GM12878 (cell line): ENCODE measurements around the gene MRRF. TPM values are rescaled to one million over a fixed set of nuclear protein-coding genes. Genes with fewer than 3 reads are reported as not detected.

Experiments used
- ATAC-seq: fragments of 200-7000 bp; cut with Tn5 transposase; 3 replicates; pipeline ENCODE4 v1.9.1; 2020; ENCODE audit warnings: mild to moderate bottlenecking, moderate library complexity
- BruUV-seq: library from RNA; stranded (reverse); fragments of 400-500 nt; replicated peaks from 2 replicates; lab custom pipeline; 2021; lab: Mats Ljungman, UMichigan
- CTCF ChIA-PET: fragments of 300-600 bp; sonication (Branson Sonifier 250); formaldehyde crosslinking; extraction: SDS; loops from one replicate; lab custom pipeline; 2021; ENCODE audit warnings: inconsistent platforms; lab: Yijun Ruan, JAX
- POLR2A ChIA-PET: fragments of 350-600 bp; formaldehyde crosslinking; extraction: SDS; loops from one replicate; lab custom pipeline; 2021; ENCODE audit warnings: inconsistent platforms; lab: Charles Lee
- RAD21 ChIA-PET: fragments of 300-600 bp; sonication (Branson Sonifier 250); formaldehyde crosslinking; loops from one replicate; lab custom pipeline; 2023; ENCODE audit warnings: antibody characterized with exemption; ENCODE audit not compliant: unreplicated experiment; lab: Charles Lee
- SMC1A ChIA-PET: fragments of 300-600 bp; sonication (Branson Sonifier 250); formaldehyde crosslinking; loops from one replicate; lab custom pipeline; 2023; ENCODE audit not compliant: unreplicated experiment, uncharacterized antibody; lab: Charles Lee
- DNase-seq: peaks from one replicate; pipeline ENCODE4 v3.0.0-alpha.2; 2011; ENCODE audit warnings: low read depth, low spot score
- FAIRE-seq: peaks from 3 replicates; lab custom pipeline; 2011; peaks lifted over from hg19 to GRCh38; lab: Jason Lieb, UNC
- H2AFZ ChIP-seq: 2 replicates; pipeline ENCODE4 v1.6.0; 2011; ENCODE audit warnings: low read depth, low read length, control low read depth; ENCODE audit not compliant: control insufficient read depth
- H3K27ac ChIP-seq: 2 replicates; pipeline ENCODE4 v1.5.1; 2011; ENCODE audit warnings: control low read depth; ENCODE audit not compliant: control insufficient read depth, insufficient read depth
- H3K27me3 ChIP-seq, 2 experiments: replicated peaks in 1 of 2; 2 replicates each; pipeline versions ENCODE4 v1.6.0 to v1.6.1; 2011; ENCODE audit warnings: low read length in 1 of 2; ENCODE audit not compliant: control insufficient read depth in 2 of 2, insufficient read depth in 2 of 2
- H3K36me3 ChIP-seq, 2 experiments: 2 replicates each; pipeline ENCODE4 v1.5.1; 2011; ENCODE audit warnings: low read length in 1 of 2; ENCODE audit not compliant: control insufficient read depth in 2 of 2, insufficient read depth in 2 of 2
- H3K4me1 ChIP-seq: 2 replicates; pipeline ENCODE4 v1.6.1; 2011; ENCODE audit warnings: mild to moderate bottlenecking, low read length, moderate library complexity, mixed read lengths; ENCODE audit not compliant: control insufficient read depth, insufficient read depth
- H3K4me2 ChIP-seq: 2 replicates; pipeline ENCODE4 v1.6.0; 2011; ENCODE audit warnings: control low read depth; ENCODE audit not compliant: control insufficient read depth, insufficient read depth
- H3K4me3 ChIP-seq: fragments of 200-600 bp; sonication (generic); 2 replicates; pipeline ENCODE4 v1.5.1; 2016
- H3K79me2 ChIP-seq: 2 replicates; pipeline ENCODE4 v1.6.0; 2011; ENCODE audit warnings: low read length; ENCODE audit not compliant: control insufficient read depth, insufficient read depth
- H3K9ac ChIP-seq: 2 replicates; pipeline ENCODE4 v1.8.0; 2011; ENCODE audit warnings: low read length, control low read depth, mixed read lengths; ENCODE audit not compliant: control insufficient read depth, insufficient read depth
- H3K9me3 ChIP-seq: replicated peaks from 3 replicates; pipeline ENCODE4 v1.5.1; 2011; ENCODE audit warnings: mild to moderate bottlenecking, low read length; ENCODE audit not compliant: control insufficient read depth, insufficient read depth
- H4K20me1 ChIP-seq: 2 replicates; pipeline ENCODE4 v1.6.0; 2011; ENCODE audit not compliant: control insufficient read depth, insufficient read depth
- BRCA1 ChIP-seq: IDR thresholded peaks from 2 replicates; pipeline ENCODE4 v1.6.1; 2011; ENCODE audit warnings: low read depth, low read length, improper control_type of control experiment
- CHD1 ChIP-seq: IDR thresholded peaks from 2 replicates; pipeline ENCODE4 v1.6.1; 2012; ENCODE audit warnings: low read depth, low read length, improper control_type of control experiment
- CUX1 ChIP-seq: IDR thresholded peaks from 2 replicates; pipeline ENCODE4 v1.6.1; 2012; ENCODE audit warnings: improper control_type of control experiment, low read depth, low read length; ENCODE audit not compliant: insufficient replicate concordance
- FOXK2 ChIP-seq: fragments of 450-650 bp; IDR thresholded peaks from 2 replicates; pipeline ENCODE4 v1.6.1; 2017; ENCODE audit warnings: mild to moderate bottlenecking, moderate library complexity
- MEF2A ChIP-seq: IDR thresholded peaks from 2 replicates; pipeline ENCODE4 v1.6.1; 2011; ENCODE audit warnings: low read depth, mild to moderate bottlenecking, low read length, moderate library complexity; ENCODE audit not compliant: insufficient read depth
- MEF2B ChIP-seq: fragments of 450-650 bp; IDR thresholded peaks from 2 replicates; pipeline ENCODE4 v1.6.1; 2018; ENCODE audit warnings: mild to moderate bottlenecking, moderate library complexity; ENCODE audit not compliant: partially characterized antibody, poor library complexity, severe bottlenecking
- NR2F1 ChIP-seq: fragments of 450-650 bp; conservative IDR thresholded peaks from 2 replicates; pipeline ENCODE4 v1.6.1; 2017; ENCODE audit warnings: mild to moderate bottlenecking
- PAX8 ChIP-seq: fragments of 450-650 bp; IDR thresholded peaks from 2 replicates; pipeline ENCODE4 v1.6.1; 2017; ENCODE audit warnings: mild to moderate bottlenecking, moderate library complexity
- RAD51 ChIP-seq: fragments of 450-650 bp; IDR thresholded peaks from 2 replicates; pipeline ENCODE4 v1.6.1; 2016; ENCODE audit warnings: moderate library complexity, mild to moderate bottlenecking, inconsistent platforms
- RUNX3 ChIP-seq: IDR thresholded peaks from 2 replicates; pipeline ENCODE4 v1.6.1; 2012; ENCODE audit warnings: low read length, inconsistent platforms
- SMAD5 ChIP-seq: IDR thresholded peaks from 2 replicates; pipeline ENCODE4 v1.6.1; 2016; ENCODE audit warnings: antibody characterized with exemption, low read depth
- TBL1XR1 ChIP-seq: IDR thresholded peaks from 2 replicates; pipeline ENCODE4 v1.6.1; 2012; ENCODE audit warnings: low read depth, low read length, improper control_type of control experiment
- TCF3 ChIP-seq: IDR thresholded peaks from 2 replicates; pipeline ENCODE4 v1.6.1; 2012; ENCODE audit warnings: low read depth, mild to moderate bottlenecking, low read length, borderline replicate concordance; ENCODE audit not compliant: insufficient read depth
- ZBTB40 ChIP-seq: fragments of 450-650 bp; IDR thresholded peaks from 2 replicates; pipeline ENCODE4 v1.6.1; 2016; ENCODE audit warnings: mild to moderate bottlenecking, moderate library complexity, borderline replicate concordance
- ZNF274 ChIP-seq: IDR thresholded peaks from one replicate; pipeline ENCODE4 v1.8.0; 2011; ENCODE audit not compliant: insufficient read length, insufficient read depth
- WGBS: methylation state at CpG from one replicate; pipeline ENCODE4 v1.1.6; 2016; ENCODE audit warnings: low lambda C conversion rate; ENCODE audit not compliant: insufficient replicate concordance, insufficient coverage; ENCODE audit errors: missing lambda C conversion rate; 5-methylcytosine and 5-hydroxymethylcytosine counted together
- in situ Hi-C: fragments of 300-500 bp; cut with MboI; formaldehyde crosslinking; loops from 9 replicates; pipeline ENCODE4 v1.14.3; 2018; ENCODE audit warnings: mixed read lengths
- intact Hi-C: fragments of 100-400 bp; cut with micrococcal nuclease; formaldehyde crosslinking; loops from one replicate; pipeline ENCODE4 v1.14.2; 2022; ENCODE audit not compliant: unreplicated experiment
- polyA plus RNA-seq, 11 experiments: library from polyadenylated mRNA; depleted of rRNA in 4 of 11; unstranded in 6 of 11; stranded (reverse) in 5 of 11; fragments of >200 nt; fragmentation: Nextera tagmentation in 4 of 11; fragmentation: Illumina TruSeq in 1 of 11; extraction: Ambion mirVana in 4 of 11; extraction: Trizol in 1 of 11; gene quantifications; 1 replicate in 1 of 11; 2 replicates in 10 of 11; pipeline versions ENCODE4 v1.2.1 to v1.2.3, GENCODE V29; 2011 to 2016; ENCODE audit warnings: inconsistent platforms in 2 of 11, missing spikeins in 2 of 11, low read depth in 1 of 11
- total RNA-seq, 4 experiments: library from RNA; depleted of rRNA in 3 of 4; stranded (reverse); fragments of >200 nt in 3 of 4; fragmentation: Illumina TruSeq in 1 of 4; extraction: Trizol in 1 of 4; gene quantifications; 2 replicates each; pipeline versions ENCODE4 v1.2.1 to v1.2.3, GENCODE V29; 2013 to 2021

The MRRF gene
- total and polyA plus RNA-seq, 10 of the 15 experiments (the other 5 are each of a cell fraction or from before 2014, with no cell fraction given), result 64.8 to 112 (median 76.4) TPM

GRCh38 chr9:122252796-122253195 lies 11.9 kb upstream of the MRRF start:
- in situ Hi-C loops (no loop called here), intact Hi-C loops (no loop called here)
- H3K27me3 ChIP-seq, result no peaks in the 10 kb centered on the region
- H3K4me2 ChIP-seq, result no peak overlapping the region
- CTCF ChIA-PET, result interaction anchor here (0.5 to 0.8 kb wide), 2 partner anchors 10 to 14 kb away, joined by 3 read pairs; no protein-coding TSS in a partner anchor
- no peak overlapping the region for H3K9ac ChIP-seq
- no peak for FAIRE-seq
- no peaks in the 10 kb centered on the region for H3K4me1 ChIP-seq
- H4K20me1 ChIP-seq, result no peaks in the 10 kb centered on the region
- TF ChIP-seq PAX8 (no peak), CUX1 (no peak), BRCA1 (no peak), TCF3 (no peak), SMAD5 (no peak), RUNX3 (no peak), MEF2B (no peak), MEF2A (no peak), RAD51 (no peak), TBL1XR1 (no peak), FOXK2 (no peak), ZBTB40 (no peak), NR2F1 (no peak), CHD1 (no peak), ZNF274 (no peak)
- peaks cover 2 to 21% of the 10 kb centered on the region in 2 experiments; a peak in 3 of 4 replicates for H3K36me3 ChIP-seq
- H3K4me3 ChIP-seq, result no peak overlapping the region
- TSS peak; percentile 4 for BruUV-seq
- RAD21 ChIA-PET, result no interaction called here
- no peak overlapping the region for H2AFZ ChIP-seq
- WGBS, result 95% methylated on average over 5 of the region's 5 CpGs
- no peak for DNase-seq
- POLR2A ChIA-PET, result no interaction called here
- no peak overlapping the region for H3K27ac ChIP-seq
- no peaks in the 10 kb centered on the region for H3K9me3 ChIP-seq
- ATAC-seq, result no peak
- SMC1A ChIA-PET, result interaction anchor here (1.0 kb wide), 1 partner anchor 10 kb away, joined by 3 read pairs; no protein-coding TSS in a partner anchor
- no peaks in the 10 kb centered on the region; the same call in 1 of the 2 replicates for H3K79me2 ChIP-seq
